Measurements from ENCODE around the gene NBEA.

NBEA gene

GRCh38 chr13:35567406-35567980, 625.4 kb downstream of the NBEA start:
- no peak overlapping the region for H3K4me3 ChIP-seq (ENCODE audit: low read depth, low read length)
- no peak for TF ChIP-seq CTCF (conservative IDR thresholded peaks at IDR 0.05; ENCODE audit: low read depth, low read length)
- no peak for DNase-seq (ENCODE audit: low read depth)

GRCh38 chr13:35573639-35574038, 631.6 kb downstream of the NBEA start:
- DNase-seq (ENCODE audit: low read depth), result no peak
- H3K4me3 ChIP-seq (ENCODE audit: low read depth, low read length), result no peak overlapping the region
- TF ChIP-seq CTCF (conservative IDR thresholded peaks at IDR 0.05; ENCODE audit: low read depth, low read length), result no peak

- no peak for DNase-seq (ENCODE audit: low read depth)
- no peak for TF ChIP-seq CTCF (conservative IDR thresholded peaks at IDR 0.05; ENCODE audit: low read depth, low read length)
These were observed 650.4 kb downstream of the NBEA start for GRCh38 chr13:35592457-35592856.

GRCh38 chr13:35593651-35594050, 651.6 kb downstream of the NBEA start:
- no peak for TF ChIP-seq CTCF (conservative IDR thresholded peaks at IDR 0.05; ENCODE audit: low read depth, low read length)
- DNase-seq (ENCODE audit: low read depth), result no peak
- no peak overlapping the region for H3K4me3 ChIP-seq (ENCODE audit: low read depth, low read length)

More at GRCh38 chr13:35592457-35592856, 650.4 kb downstream of the NBEA start:
- H3K4me3 ChIP-seq (ENCODE audit: low read depth, low read length), result no peak overlapping the region

- no peak for DNase-seq (ENCODE audit: low read depth)
- no peak overlapping the region for H3K4me3 ChIP-seq (ENCODE audit: low read depth, low read length)
- no peak for TF ChIP-seq CTCF (conservative IDR thresholded peaks at IDR 0.05; ENCODE audit: low read depth, low read length)
These were observed 652.0 kb downstream of the NBEA start for GRCh38 chr13:35594096-35594495.

GRCh38 chr13:35595181-35595580, 653.1 kb downstream of the NBEA start:
- TF ChIP-seq CTCF (conservative IDR thresholded peaks at IDR 0.05; ENCODE audit: low read depth, low read length), result no peak
- DNase-seq (ENCODE audit: low read depth), result no peak
- no peak overlapping the region for H3K4me3 ChIP-seq (ENCODE audit: low read depth, low read length)

- DNase-seq (ENCODE audit: low read depth), result no peak
These were observed 654.4 kb downstream of the NBEA start for GRCh38 chr13:35596321-35597030.

More at GRCh38 chr13:35596321-35597030, 654.4 kb downstream of the NBEA start:
- no peak overlapping the region for H3K4me3 ChIP-seq (ENCODE audit: low read depth, low read length)
- no peak for TF ChIP-seq CTCF (conservative IDR thresholded peaks at IDR 0.05; ENCODE audit: low read depth, low read length)

Data from choroid plexus epithelial cell (primary cell).